Endothelial cell of umbilical vein (primary cell): ENCODE data around the gene ZNF423. TPM values are rescaled to one million over a fixed set of nuclear protein-coding genes. Genes with fewer than 3 reads are reported as not detected.
A peak's percentile ranks its signal among the peaks of the same experiment; 100 is the strongest.

ENCODE experiments used
- BruUV-seq: library from RNA; stranded (reverse); fragments of 400-500 nt; replicated peaks from 2 replicates; lab custom pipeline; 2021; lab: Mats Ljungman, UMichigan
- CTCF ChIA-PET: fragments of 300-600, 350-600 bp; sonication (Branson Sonifier 250); formaldehyde crosslinking; loops from one replicate; lab custom pipeline; 2021; ENCODE audit warnings: antibody characterized with exemption, inconsistent platforms; lab: Charles Lee
- POLR2A ChIA-PET: fragments of 300-600, 350-600 bp; sonication (Branson Sonifier 250); formaldehyde crosslinking; loops from one replicate; lab custom pipeline; 2021; ENCODE audit warnings: antibody characterized with exemption, inconsistent platforms; lab: Charles Lee
- DNase-seq: peaks from one replicate; pipeline ENCODE4 v3.0.0-alpha.2; 2011; ENCODE audit warnings: low read depth, low spot score
- FAIRE-seq: peaks from 2 replicates; lab custom pipeline; 2011; peaks lifted over from hg19 to GRCh38; lab: Jason Lieb, UNC
- H2AFZ ChIP-seq: 2 replicates; pipeline ENCODE4 v1.6.0; 2012; ENCODE audit warnings: low read depth, low read length, control low read depth, inconsistent platforms
- H3K27ac ChIP-seq: 2 replicates; pipeline ENCODE4 v1.5.1; 2011; ENCODE audit warnings: low read depth, mild to moderate bottlenecking, control low read depth, low read length, moderate library complexity; ENCODE audit not compliant: insufficient read depth
- H3K27me3 ChIP-seq, 2 experiments: 2 replicates each; pipeline versions ENCODE4 v1.6.0 to v1.6.1; 2011; ENCODE audit warnings: low read length in 2 of 2, mixed read lengths in 1 of 2; ENCODE audit not compliant: control insufficient read depth in 2 of 2, insufficient read depth in 2 of 2
- H3K36me3 ChIP-seq, 2 experiments: 2 replicates in 1 of 2; 3 replicates in 1 of 2; pipeline ENCODE4 v1.5.1; 2011; ENCODE audit warnings: low read length in 2 of 2, mild to moderate bottlenecking in 1 of 2, moderate library complexity in 1 of 2; ENCODE audit not compliant: control insufficient read depth in 2 of 2, insufficient read depth in 2 of 2; ENCODE audit errors: extremely low read depth in 1 of 2
- H3K4me1 ChIP-seq: 3 replicates; pipeline ENCODE4 v1.5.1; 2011; ENCODE audit warnings: mild to moderate bottlenecking, low read length; ENCODE audit not compliant: control insufficient read depth, insufficient read depth; ENCODE audit errors: extremely low read depth
- H3K4me2 ChIP-seq: 2 replicates; pipeline ENCODE4 v1.6.1; 2011; ENCODE audit warnings: low read length, control low read depth, mixed read lengths; ENCODE audit not compliant: insufficient read depth
- H3K4me3 ChIP-seq, 3 experiments: fragments of 200-600 bp in 1 of 3; sonication (generic), shearing (Covaris generic) in 1 of 3; replicated peaks in 1 of 3; 2 replicates each; pipeline ENCODE4 v1.5.1; 2011 to 2016; ENCODE audit warnings: control low read depth in 3 of 3, low read length in 3 of 3, mild to moderate bottlenecking in 2 of 3, inconsistent platforms in 1 of 3, low read depth in 1 of 3, moderate library complexity in 1 of 3; ENCODE audit not compliant: insufficient read depth in 1 of 3
- H3K79me2 ChIP-seq: 2 replicates; pipeline ENCODE4 v1.6.0; 2012; ENCODE audit warnings: low read length, inconsistent platforms; ENCODE audit not compliant: control insufficient read depth, insufficient read depth
- H3K9ac ChIP-seq: replicated peaks from 2 replicates; pipeline ENCODE3; 2011; ENCODE audit warnings: low read length, control low read depth; ENCODE audit not compliant: insufficient read depth; ENCODE audit errors: extremely low read depth
- H3K9me1 ChIP-seq: replicated peaks from 3 replicates; pipeline ENCODE4 v1.6.0; 2011; ENCODE audit warnings: mild to moderate bottlenecking, low read length; ENCODE audit not compliant: control insufficient read depth, insufficient read depth; ENCODE audit errors: extremely low read depth
- H3K9me3 ChIP-seq: replicated peaks from 2 replicates; pipeline ENCODE4 v1.5.1; 2012; ENCODE audit warnings: low read length, inconsistent platforms; ENCODE audit not compliant: control insufficient read depth, insufficient read depth
- H4K20me1 ChIP-seq: replicated peaks from 2 replicates; pipeline ENCODE3; 2011; ENCODE audit warnings: mild to moderate bottlenecking, low read length; ENCODE audit not compliant: control insufficient read depth, insufficient read depth; ENCODE audit errors: extremely low read depth
- CTCF ChIP-seq, 2 donors: IDR thresholded peaks; 1 replicate in 1 of 2; 2 replicates in 1 of 2; pipeline ENCODE4 v1.5.1; 2011; ENCODE audit warnings: low read length in 2 of 2, mild to moderate bottlenecking in 2 of 2, moderate library complexity in 2 of 2, control low read depth in 1 of 2, inconsistent platforms in 1 of 2, low read depth in 1 of 2; ENCODE audit not compliant: insufficient read depth in 1 of 2; ENCODE audit errors: extremely low read depth in 1 of 2
- EZH2 ChIP-seq: IDR thresholded peaks from 2 replicates; pipeline ENCODE4 v1.6.1; 2012; ENCODE audit warnings: borderline replicate concordance, low read depth, mild to moderate bottlenecking, moderate library complexity, low read length, inconsistent platforms; ENCODE audit not compliant: severe bottlenecking
- GATA2 ChIP-seq: IDR thresholded peaks from 2 replicates; pipeline ENCODE4 v1.7.0; 2011; ENCODE audit warnings: low read depth, mild to moderate bottlenecking, moderate library complexity, mixed read lengths, low read length; ENCODE audit not compliant: insufficient read length, insufficient read depth
- MAX ChIP-seq: IDR thresholded peaks from 2 replicates; pipeline ENCODE4 v1.6.1; 2011; ENCODE audit not compliant: insufficient read depth, insufficient read length
- POLR2AphosphoS5 ChIP-seq: IDR thresholded peaks from 2 replicates; pipeline ENCODE4 v1.6.1; 2012; ENCODE audit warnings: low read depth, mild to moderate bottlenecking, control low read depth, low read length, moderate library complexity; ENCODE audit not compliant: insufficient read depth
- dilution Hi-C: fragments of 300-500 bp; cut with MboI; formaldehyde crosslinking; loops from one replicate; pipeline ENCODE4 v1.15.0; 2019; ENCODE audit warnings: low sequenced_read_pairs; ENCODE audit not compliant: extremely low pct_ligation_motif_present
- intact Hi-C: fragments of 100-400 bp; cut with micrococcal nuclease; formaldehyde crosslinking; loops from one replicate; pipeline ENCODE4 v1.10.0; 2022
- polyA plus RNA-seq, 4 experiments: library from polyadenylated mRNA; depleted of rRNA in 3 of 4; stranded (reverse) in 3 of 4; unstranded in 1 of 4; fragments of >200 nt; gene quantifications; 2 replicates each; pipeline versions ENCODE4 v1.2.1 to v1.2.3, GENCODE V29; 2011 to 2012; ENCODE audit warnings: missing spikeins in 1 of 4
- total RNA-seq: library from RNA; stranded (reverse); gene quantifications from 2 replicates; pipeline ENCODE4 v1.2.3, GENCODE V29; 2021

The ZNF423 gene
- total and polyA plus RNA-seq, 2 donors (not counting 3 experiments of a cell fraction or from before 2014, with no cell fraction given), result 2.2 to 8.1 TPM

- TF ChIP-seq GATA2 (no peak), CTCF (IDR thresholded peaks at IDR 0.05; ENCODE audit: extremely low read depth in 1 of 2, insufficient read depth in 1 of 2, low read depth in 1 of 2, low read length in 2 of 2) (peak in 1 of 2 donors; percentile 1)
- no peak for DNase-seq
- intact Hi-C loops, result no loop called here
- Histone ChIP-seq H3K4me3 (no peak overlapping the region), H2AFZ (no peak overlapping the region), H3K4me2 (no peak overlapping the region), H3K27ac (no peak overlapping the region), H4K20me1 (no peaks in the 10 kb centered on the region), H3K9me1 (no peaks in the 10 kb centered on the region), H3K9me3 (no peaks in the 10 kb centered on the region), H3K9ac (no peak overlapping the region), H3K4me1 (no peaks in the 10 kb centered on the region), H3K79me2 (no peaks in the 10 kb centered on the region), H3K27me3 (no peaks in the 10 kb centered on the region), H3K36me3 (no peaks in the 10 kb centered on the region)
- no TSS peak for BruUV-seq
- POLR2A ChIA-PET, result no interaction called here
- CTCF ChIA-PET, result interaction anchor here (0.9 to 1.1 kb wide), 2 partner anchors 12 kb away, joined by 3 read pairs; no protein-coding TSS in a partner anchor
- dilution Hi-C loops, result no loop called here
- no peak for FAIRE-seq
Measured at GRCh38 chr16:49672753-49673152, 183.2 kb downstream of the ZNF423 start.

- ChIA-PET POLR2A (no interaction called here), CTCF (interaction anchor here (0.7 kb wide), 1 partner anchor 19 kb away, joined by 3 read pairs; no protein-coding TSS in a partner anchor)
- Histone ChIP-seq H3K9me1 (no peaks in the 10 kb centered on the region), H3K9me3 (no peaks in the 10 kb centered on the region), H3K36me3 (no peaks in the 10 kb centered on the region), H3K27ac (no peak overlapping the region), H2AFZ (no peak overlapping the region), H3K4me3 (no peak overlapping the region), H3K9ac (no peak overlapping the region), H3K4me2 (no peak overlapping the region), H3K27me3 (no peaks in the 10 kb centered on the region), H3K4me1 (no peaks in the 10 kb centered on the region), H4K20me1 (no peaks in the 10 kb centered on the region), H3K79me2 (no peaks in the 10 kb centered on the region)
- FAIRE-seq (no peak), DNase-seq (no peak)
- intact Hi-C loops (no loop called here), dilution Hi-C loops (no loop called here)
- no TSS peak for BruUV-seq
- TF ChIP-seq MAX (no peak), POLR2AphosphoS5 (no peak), EZH2 (no peak)
Measured at GRCh38 chr16:49671333-49671732, 184.6 kb downstream of the ZNF423 start.
